Upper lobe of right lung (tissue), 1 donor: Measurements from ENCODE around the gene ATOX1. TPM values are rescaled to one million over a fixed set of nuclear protein-coding genes. Genes with fewer than 3 reads are reported as not detected.

ENCODE experiments used
- ATAC-seq: fragments of 200-7000 bp; cut with Tn5 transposase; one replicate; pipeline ENCODE4 v1.9.1; 2020; ENCODE audit warnings: mild to moderate bottlenecking, moderate library complexity
- DNase-seq: peaks from one replicate; pipeline ENCODE4 v3.0.0-alpha.2; 2020
- H3K27ac ChIP-seq: fragments of 200-600 bp; one replicate; pipeline ENCODE4 v1.8.0; 2022
- H3K27me3 ChIP-seq: fragments of 200-600 bp; one replicate; pipeline ENCODE4 v1.8.0; 2022; ENCODE audit warnings: mild to moderate bottlenecking
- H3K36me3 ChIP-seq: fragments of 200-600 bp; one replicate; pipeline ENCODE4 v1.8.0; 2022
- H3K4me1 ChIP-seq: fragments of 200-600 bp; one replicate; pipeline ENCODE4 v1.8.0; 2022
- H3K4me3 ChIP-seq: fragments of 200-600 bp; one replicate; pipeline ENCODE4 v1.8.0; 2022; ENCODE audit warnings: mild to moderate bottlenecking
- H3K9me3 ChIP-seq: fragments of 200-600 bp; one replicate; pipeline ENCODE4 v1.8.0; 2022
- intact Hi-C: fragments of 100-400 bp; cut with DNase I; formaldehyde crosslinking; loops from one replicate; pipeline ENCODE4 v1.11.0; 2022
- total RNA-seq: library from RNA; stranded (reverse); fragmentation: NEBNext Ultra II Directional; extraction: Animal tissue kit (Norgen Biotek cat#: 25700); gene quantifications from one replicate; pipeline ENCODE4 v1.2.1, GENCODE V29; 2021
- TF ChIP-seq, protein P1 (sequence below): fragments of 200-600 bp; IDR thresholded peaks from one replicate; pipeline ENCODE4 v1.8.0; 2022; ENCODE audit warnings: antibody characterized with exemption
- donor health status: DM: no; HTN: yes; CAD: no; lungs with severe emphysema.

The ATOX1 gene
- total RNA-seq, 1 donor from 2014 or later = 62.4 TPM

DNA sequence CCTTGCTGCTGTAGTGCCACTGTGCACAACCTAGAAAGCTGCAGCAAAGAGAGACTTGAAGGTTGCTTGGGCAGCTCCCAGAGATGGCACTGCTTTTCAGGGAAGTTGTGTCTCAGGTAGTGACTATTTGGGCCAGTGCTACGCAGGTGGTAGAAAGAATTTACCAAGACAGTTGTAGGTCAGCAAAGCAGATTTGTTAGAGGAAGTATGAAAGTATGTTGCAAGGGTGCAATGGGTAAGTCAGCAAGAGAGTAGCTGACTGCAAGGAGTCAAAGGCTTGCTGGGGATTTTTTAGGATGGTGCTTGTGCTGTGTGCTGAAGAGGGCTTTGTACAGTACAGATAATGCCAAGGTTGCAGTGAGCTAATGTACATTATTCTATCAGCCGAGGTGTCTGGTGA is 38.2 kb downstream of the ATOX1 start:
- intact Hi-C loops = no loop called here

GRCh38 chr5:151719228-151720000 is 39.0 kb downstream of the ATOX1 start:
- Histone ChIP-seq H3K4me1 (peaks cover 30% of the 10 kb centered on the region), H3K27me3 (no peaks in the 10 kb centered on the region), H3K27ac (peak overlapping the region; percentile 45), H3K9me3 (no peaks in the 10 kb centered on the region), H3K4me3 (no peak overlapping the region), H3K36me3 (no peaks in the 10 kb centered on the region)
- intact Hi-C loops = no loop called here
- ATAC-seq (peak; percentile 70), DNase-seq (no peak)
- TF ChIP-seq, protein P1, sequence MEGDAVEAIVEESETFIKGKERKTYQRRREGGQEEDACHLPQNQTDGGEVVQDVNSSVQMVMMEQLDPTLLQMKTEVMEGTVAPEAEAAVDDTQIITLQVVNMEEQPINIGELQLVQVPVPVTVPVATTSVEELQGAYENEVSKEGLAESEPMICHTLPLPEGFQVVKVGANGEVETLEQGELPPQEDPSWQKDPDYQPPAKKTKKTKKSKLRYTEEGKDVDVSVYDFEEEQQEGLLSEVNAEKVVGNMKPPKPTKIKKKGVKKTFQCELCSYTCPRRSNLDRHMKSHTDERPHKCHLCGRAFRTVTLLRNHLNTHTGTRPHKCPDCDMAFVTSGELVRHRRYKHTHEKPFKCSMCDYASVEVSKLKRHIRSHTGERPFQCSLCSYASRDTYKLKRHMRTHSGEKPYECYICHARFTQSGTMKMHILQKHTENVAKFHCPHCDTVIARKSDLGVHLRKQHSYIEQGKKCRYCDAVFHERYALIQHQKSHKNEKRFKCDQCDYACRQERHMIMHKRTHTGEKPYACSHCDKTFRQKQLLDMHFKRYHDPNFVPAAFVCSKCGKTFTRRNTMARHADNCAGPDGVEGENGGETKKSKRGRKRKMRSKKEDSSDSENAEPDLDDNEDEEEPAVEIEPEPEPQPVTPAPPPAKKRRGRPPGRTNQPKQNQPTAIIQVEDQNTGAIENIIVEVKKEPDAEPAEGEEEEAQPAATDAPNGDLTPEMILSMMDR = peak; percentile 70

More for the DNA sequence above, 38.2 kb downstream of the ATOX1 start:
- H3K27ac ChIP-seq = no peak overlapping the region
- DNase-seq (no peak), ATAC-seq (peak; percentile 29)
- peaks cover 30% of the 10 kb centered on the region for H3K4me1 ChIP-seq
- H3K27me3 ChIP-seq = no peaks in the 10 kb centered on the region
- H3K4me3 ChIP-seq = no peak overlapping the region
- no peaks in the 10 kb centered on the region for H3K36me3 ChIP-seq
- TF ChIP-seq, protein P1 = no peak
- H3K9me3 ChIP-seq = no peaks in the 10 kb centered on the region

- TF ChIP-seq, protein P1 = no peak
- no peaks in the 10 kb centered on the region for H3K9me3 ChIP-seq
- H3K4me1 ChIP-seq = peaks cover 30% of the 10 kb centered on the region
- ATAC-seq (peak; percentile 69), DNase-seq (no peak)
- no peaks in the 10 kb centered on the region for H3K27me3 ChIP-seq
- no peak overlapping the region for H3K4me3 ChIP-seq
- H3K36me3 ChIP-seq = no peaks in the 10 kb centered on the region
- peak overlapping the region; percentile 45 for H3K27ac ChIP-seq
- intact Hi-C loops = no loop called here
Measured at GRCh38 chr5:151718646-151719045, 39.8 kb downstream of the ATOX1 start.

DNA sequence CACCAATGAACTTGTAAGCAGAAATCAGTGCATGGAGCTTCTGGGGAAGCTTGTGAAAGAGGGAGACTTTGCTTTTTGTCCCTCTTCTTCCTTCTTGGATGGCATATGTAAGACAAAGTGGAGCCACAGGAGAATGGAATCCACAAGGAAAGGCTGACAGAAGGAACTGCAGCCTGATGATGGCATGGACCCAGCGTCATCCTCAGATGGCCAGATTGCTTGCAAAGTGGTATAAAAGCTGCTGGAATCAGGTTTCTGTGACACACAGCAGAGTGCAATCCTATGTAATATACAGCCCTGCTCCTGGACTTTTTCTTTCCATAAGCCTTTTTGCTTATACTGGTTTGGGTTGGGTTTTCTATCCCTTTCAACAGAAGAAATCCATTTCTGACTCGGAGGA is 40.3 kb downstream of the ATOX1 start:
- H3K4me3 ChIP-seq = no peak overlapping the region
- ATAC-seq (no peak), DNase-seq (no peak)
- intact Hi-C loops = no loop called here
- H3K9me3 ChIP-seq = no peaks in the 10 kb centered on the region
- peaks cover 30% of the 10 kb centered on the region for H3K4me1 ChIP-seq
- H3K27ac ChIP-seq = peak overlapping the region; percentile 45
- TF ChIP-seq, protein P1 = no peak
- H3K36me3 ChIP-seq = no peaks in the 10 kb centered on the region
- no peaks in the 10 kb centered on the region for H3K27me3 ChIP-seq

DNA sequence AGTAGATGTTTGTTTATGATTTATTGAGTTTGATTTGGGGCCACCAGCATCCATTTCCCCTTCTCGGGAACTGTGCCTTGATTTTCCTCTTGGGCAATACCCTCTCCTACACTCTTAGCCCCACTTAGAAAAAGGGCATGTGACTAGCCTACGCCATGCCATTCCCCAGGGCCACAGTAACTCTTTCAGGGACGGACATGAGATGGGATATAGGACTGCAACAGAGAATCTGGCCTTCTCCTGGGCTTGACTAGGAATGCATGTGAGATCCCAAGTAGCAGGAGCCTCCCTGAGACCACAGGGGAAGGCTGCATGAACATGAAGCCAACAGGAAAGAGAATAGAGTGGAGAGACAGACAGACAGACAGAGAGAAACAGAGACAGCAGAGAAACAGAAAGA is 41.0 kb downstream of the ATOX1 start:
- H3K36me3 ChIP-seq = no peaks in the 10 kb centered on the region
- no peaks in the 10 kb centered on the region for H3K9me3 ChIP-seq
- H3K27me3 ChIP-seq = no peaks in the 10 kb centered on the region
- H3K4me1 ChIP-seq = peaks cover 30% of the 10 kb centered on the region
- peak overlapping the region; percentile 45 for H3K27ac ChIP-seq
- H3K4me3 ChIP-seq = no peak overlapping the region
- DNase-seq (no peak), ATAC-seq (peak; percentile 81)
- intact Hi-C loops = no loop called here
- TF ChIP-seq, protein P1 = no peak
